Vagina (tissue), 2 donors: ENCODE results near the gene RYR2. TPM values are rescaled to one million over a fixed set of nuclear protein-coding genes. Genes with fewer than 3 reads are reported as not detected.

Experiments
- DNase-seq, 2 donors: peaks; one replicate each; pipeline ENCODE4 v3.0.0-alpha.2; 2017; ENCODE audit errors: extremely low spot score in 2 of 2
- H3K27ac ChIP-seq: fragments of 200-600 bp; sonication (generic); one replicate; pipeline ENCODE4 v1.5.1; 2019
- H3K27me3 ChIP-seq: fragments of 200-600 bp; sonication (generic); one replicate; pipeline ENCODE4 v1.5.1; 2019
- H3K36me3 ChIP-seq, 2 donors: fragments of 200-600 bp; sonication (generic); one replicate each; pipeline ENCODE4 v1.5.1; 2017 to 2019
- H3K4me1 ChIP-seq: fragments of 200-600 bp; sonication (generic); one replicate; pipeline ENCODE4 v1.5.1; 2019
- H3K4me3 ChIP-seq, 2 donors: fragments of 200-600 bp; sonication (generic); 1 replicate in 1 of 2; 2 replicates in 1 of 2; pipeline ENCODE4 v1.5.1; 2016 to 2019
- H3K9me3 ChIP-seq: fragments of 200-600 bp; sonication (generic); one replicate; pipeline ENCODE4 v1.5.1; 2019
- CTCF ChIP-seq, 3 experiments: fragments of 450-650 bp in 2 of 3; fragments of 200-600 bp in 1 of 3; sonication (generic) in 1 of 3; IDR thresholded peaks; one replicate each; pipeline ENCODE4 v1.5.1; 2017 to 2019; ENCODE audit warnings: antibody characterized with exemption in 3 of 3, mild to moderate bottlenecking in 2 of 3, moderate library complexity in 2 of 3
- POLR2A ChIP-seq, 2 donors: fragments of 450-650 bp; IDR thresholded peaks; one replicate each; pipeline ENCODE4 v1.6.1; 2017; ENCODE audit warnings: antibody characterized with exemption in 2 of 2, mild to moderate bottlenecking in 2 of 2, moderate library complexity in 2 of 2
- POLR2AphosphoS5 ChIP-seq, 2 donors: sonication (generic); formaldehyde crosslinking; IDR thresholded peaks; one replicate each; pipeline ENCODE4 v1.9.0; 2017; ENCODE audit warnings: antibody characterized with exemption in 2 of 2, mild to moderate bottlenecking in 2 of 2, low read depth in 1 of 2; ENCODE audit not compliant: insufficient read depth in 1 of 2
- intact Hi-C: fragments of 100-400 bp; cut with DNase I; formaldehyde crosslinking; loops from one replicate; pipeline ENCODE4 v1.15.1; 2023
- total RNA-seq: library from RNA; depleted of rRNA; stranded (reverse); fragments of >200 nt; gene quantifications from one replicate; pipeline ENCODE4 v1.2.3, GENCODE V29; 2016

The RYR2 gene
- total RNA-seq, 1 donor from 2014 or later, result 1.5 TPM

DNA sequence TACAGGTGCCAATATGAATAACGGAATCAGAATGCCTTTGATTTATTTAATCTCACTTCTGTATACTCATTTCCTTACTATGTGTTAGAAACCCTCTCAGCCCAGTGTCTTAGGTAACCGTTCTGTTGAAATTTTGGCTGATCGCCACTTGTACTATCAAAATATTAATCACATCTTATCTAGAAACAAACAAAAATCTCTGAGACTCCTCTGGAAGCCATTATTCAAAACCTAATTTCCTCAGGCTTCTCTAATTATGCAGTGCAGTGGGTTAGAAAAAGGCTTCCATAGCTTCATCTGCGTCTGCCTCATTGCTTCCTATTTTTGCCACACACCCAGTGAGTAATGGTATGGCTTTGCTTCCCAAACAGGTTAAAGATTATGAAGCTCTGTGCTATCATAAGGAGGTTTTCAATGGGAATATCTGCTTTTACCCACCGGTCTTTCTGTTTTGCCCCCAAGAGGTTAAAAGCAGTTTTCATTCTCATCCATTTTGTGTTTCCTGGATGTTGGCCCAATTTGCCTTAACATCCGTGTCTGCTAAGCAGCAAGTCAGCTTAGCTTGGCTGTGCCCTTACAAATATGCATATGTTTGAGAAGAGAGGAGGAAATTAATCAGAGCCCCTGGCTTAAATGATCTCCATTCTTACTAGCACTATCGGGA lies 129.6 kb downstream of the RYR2 start:
- Histone ChIP-seq H3K27ac (no peak overlapping the region), H3K4me3 (no peak overlapping the region)
- intact Hi-C loops, result no loop called here

DNA sequence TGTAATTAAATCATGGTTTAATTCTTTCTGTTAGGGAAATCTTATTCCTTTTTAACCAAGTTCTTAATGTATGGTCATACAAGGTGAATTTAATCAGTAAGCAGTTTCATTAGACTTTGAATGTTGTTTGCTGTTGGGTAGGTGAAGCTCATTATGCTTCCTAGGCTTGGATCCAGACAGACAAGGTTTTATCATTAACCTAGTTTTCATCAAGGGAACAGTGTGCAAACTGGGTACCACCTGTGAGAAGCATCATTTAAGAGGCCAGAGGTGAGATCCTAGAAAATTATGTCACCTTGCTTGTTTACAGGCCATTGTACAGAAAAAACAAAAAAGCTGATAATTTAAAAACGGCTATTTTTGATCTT lies 130.1 kb downstream of the RYR2 start:
- Histone ChIP-seq H3K27me3 (no peaks in the 10 kb centered on the region), H3K27ac (no peak overlapping the region), H3K9me3 (no peaks in the 10 kb centered on the region), H3K4me3 (no peak overlapping the region), H3K4me1 (no peaks in the 10 kb centered on the region), H3K36me3 (no peaks in the 10 kb centered on the region)
- intact Hi-C loops, result no loop called here
- no peak for DNase-seq
- TF ChIP-seq POLR2AphosphoS5 (IDR thresholded peaks at IDR 0.05; ENCODE audit: insufficient read depth in 1 of 2, low read depth in 1 of 2) (no peak), CTCF (IDR thresholded peaks at IDR 0.05) (no peak), POLR2A (IDR thresholded peaks at IDR 0.05) (no peak)

More for the DNA sequence above, 129.6 kb downstream of the RYR2 start:
- Histone ChIP-seq H3K36me3 (no peaks in the 10 kb centered on the region), H3K27me3 (no peaks in the 10 kb centered on the region), H3K4me1 (no peaks in the 10 kb centered on the region), H3K9me3 (no peaks in the 10 kb centered on the region)
- no peak for DNase-seq
- TF ChIP-seq CTCF (IDR thresholded peaks at IDR 0.05), result no peak
- no peak for TF ChIP-seq POLR2AphosphoS5 (IDR thresholded peaks at IDR 0.05; ENCODE audit: insufficient read depth in 1 of 2, low read depth in 1 of 2)

- Histone ChIP-seq H3K9me3 (no peaks in the 10 kb centered on the region), H3K36me3 (no peaks in the 10 kb centered on the region), H3K4me1 (no peaks in the 10 kb centered on the region), H3K4me3 (no peak overlapping the region), H3K27me3 (no peaks in the 10 kb centered on the region), H3K27ac (no peak overlapping the region)
- intact Hi-C loops, result no loop called here
- DNase-seq, result no peak
- no peak for TF ChIP-seq POLR2A (IDR thresholded peaks at IDR 0.05)
Observed at GRCh38 chr1:237179503-237179902, 137.5 kb downstream of the RYR2 start.

DNA sequence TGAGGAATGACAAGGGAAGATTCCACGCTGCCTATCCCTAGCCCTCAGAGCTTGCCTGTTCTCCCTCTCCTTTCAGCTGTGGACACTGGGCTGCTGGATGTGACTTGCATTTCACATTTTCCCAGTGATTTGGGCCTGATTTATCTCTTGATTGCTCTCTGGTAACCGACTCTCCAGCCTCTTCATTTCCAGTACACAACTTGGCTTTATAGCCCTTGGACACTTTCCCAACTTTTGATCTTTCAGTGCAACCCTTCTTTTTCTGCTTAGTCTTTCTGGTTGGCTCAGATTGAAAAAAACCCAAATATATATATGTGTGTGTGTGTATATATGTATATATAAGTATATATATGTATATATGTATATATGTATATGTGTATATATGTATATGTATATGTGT lies 138.3 kb downstream of the RYR2 start:
- Histone ChIP-seq H3K4me3 (no peak overlapping the region), H3K9me3 (no peaks in the 10 kb centered on the region), H3K27me3 (no peaks in the 10 kb centered on the region), H3K4me1 (no peaks in the 10 kb centered on the region), H3K27ac (no peak overlapping the region), H3K36me3 (no peaks in the 10 kb centered on the region)
- intact Hi-C loops, result no loop called here
- TF ChIP-seq CTCF (IDR thresholded peaks at IDR 0.05) (no peak), POLR2AphosphoS5 (IDR thresholded peaks at IDR 0.05; ENCODE audit: insufficient read depth in 1 of 2, low read depth in 1 of 2) (no peak), POLR2A (IDR thresholded peaks at IDR 0.05) (no peak)
- no peak for DNase-seq

- Histone ChIP-seq H3K9me3 (no peaks in the 10 kb centered on the region), H3K4me1 (no peaks in the 10 kb centered on the region), H3K4me3 (no peak overlapping the region), H3K27ac (no peak overlapping the region), H3K27me3 (no peaks in the 10 kb centered on the region), H3K36me3 (no peaks in the 10 kb centered on the region)
- TF ChIP-seq POLR2AphosphoS5 (IDR thresholded peaks at IDR 0.05; ENCODE audit: insufficient read depth in 1 of 2, low read depth in 1 of 2) (no peak), POLR2A (IDR thresholded peaks at IDR 0.05) (no peak)
- intact Hi-C loops, result no loop called here
- DNase-seq, result no peak
Observed at GRCh38 chr1:237181743-237182317, 139.8 kb downstream of the RYR2 start.

DNA sequence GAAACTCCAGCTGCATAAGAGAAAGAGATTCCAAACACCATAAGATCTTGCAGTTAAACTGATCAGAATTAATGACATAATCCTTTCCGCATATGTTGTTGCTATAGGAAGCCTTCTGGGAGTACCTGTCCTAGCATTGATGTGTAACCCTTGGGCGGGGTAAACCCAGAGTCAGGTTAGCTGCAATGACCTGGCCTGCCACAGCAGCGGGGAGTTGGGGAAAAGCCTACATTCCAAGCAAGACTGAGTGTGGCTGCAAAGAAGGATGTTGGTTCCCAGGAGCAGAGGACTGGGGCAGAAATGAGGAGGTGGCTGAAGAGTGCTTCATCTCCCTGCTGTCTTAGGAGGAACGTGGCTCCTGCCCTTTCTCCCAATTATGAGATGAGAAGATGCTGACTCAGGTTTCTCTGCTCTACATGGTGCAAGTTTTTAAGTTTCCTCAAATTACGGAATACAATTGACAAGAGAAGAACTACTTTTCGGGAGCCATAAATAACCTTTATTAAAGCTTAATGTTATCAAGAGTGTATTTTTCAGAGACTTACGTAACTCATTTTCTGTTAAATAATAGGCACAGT lies 142.1 kb downstream of the RYR2 start:
- TF ChIP-seq CTCF (IDR thresholded peaks at IDR 0.05) (no peak), POLR2A (IDR thresholded peaks at IDR 0.05) (no peak), POLR2AphosphoS5 (IDR thresholded peaks at IDR 0.05; ENCODE audit: insufficient read depth in 1 of 2, low read depth in 1 of 2) (no peak)
- H3K9me3 ChIP-seq, result no peaks in the 10 kb centered on the region
- intact Hi-C loops, result no loop called here

More for the DNA sequence above, 142.1 kb downstream of the RYR2 start:
- Histone ChIP-seq H3K27me3 (no peaks in the 10 kb centered on the region), H3K4me3 (no peak overlapping the region), H3K4me1 (no peaks in the 10 kb centered on the region), H3K27ac (no peak overlapping the region), H3K36me3 (no peaks in the 10 kb centered on the region)
- no peak for DNase-seq
